Peyer's patch (tissue), 4 donors: ENCODE results near the gene ATP8B4. TPM values are rescaled to one million over a fixed set of nuclear protein-coding genes. Genes with fewer than 3 reads are reported as not detected.

Experiments used
- DNase-seq, 3 donors: peaks; one replicate each; pipeline ENCODE4 v3.0.0-alpha.2; 2017 to 2019
- H3K27ac ChIP-seq, 4 donors: fragments of 200-600 bp; sonication (generic); one replicate each; pipeline ENCODE4 v1.5.1; 2016 to 2019
- H3K27me3 ChIP-seq, 2 donors: fragments of 200-600 bp; sonication (generic); one replicate each; pipeline ENCODE4 v1.5.1; 2019
- H3K36me3 ChIP-seq, 3 donors: fragments of 200-600 bp; sonication (generic); one replicate each; pipeline ENCODE4 v1.5.1; 2016 to 2019
- H3K4me1 ChIP-seq, 4 donors: fragments of 200-600 bp; sonication (generic); one replicate each; pipeline ENCODE4 v1.5.1; 2016 to 2019
- H3K4me3 ChIP-seq, 4 donors: fragments of 200-600 bp; sonication (generic); 1 replicate in 3 of 4; 2 replicates in 1 of 4; pipeline ENCODE4 v1.5.1; 2016 to 2019; ENCODE audit warnings: mild to moderate bottlenecking in 1 of 4
- H3K9me3 ChIP-seq, 4 donors: fragments of 200-600 bp; sonication (generic); one replicate each; pipeline ENCODE4 v1.5.1; 2016 to 2019; ENCODE audit warnings: mild to moderate bottlenecking in 1 of 4
- CTCF ChIP-seq, 6 experiments: fragments of 450-650 bp in 4 of 6; fragments of 200-600 bp in 2 of 6; sonication (generic) in 1 of 6; IDR thresholded peaks; one replicate each; pipeline ENCODE4 v1.5.1; 2017 to 2019; ENCODE audit warnings: antibody characterized with exemption in 6 of 6, mild to moderate bottlenecking in 3 of 6, moderate library complexity in 1 of 6
- POLR2A ChIP-seq, 2 donors: fragments of 450-650 bp; IDR thresholded peaks; one replicate each; pipeline ENCODE4 v1.5.1; 2017; ENCODE audit warnings: antibody characterized with exemption in 2 of 2, mild to moderate bottlenecking in 2 of 2, moderate library complexity in 2 of 2
- total RNA-seq, 4 donors: library from RNA; depleted of rRNA; stranded (reverse); fragments of >200 nt; gene quantifications; one replicate each; pipeline ENCODE4 v1.1.0, GENCODE V29; 2016

ATP8B4 gene
- total RNA-seq, 4 donors from 2014 or later: 1.4 to 13.2 (median 8.7) TPM

GRCh38 chr15:49865925-49866757 is 252.9 kb downstream of the ATP8B4 start:
- H3K27me3 ChIP-seq: no peaks in the 10 kb centered on the region

GRCh38 chr15:49864251-49864650 is 254.8 kb downstream of the ATP8B4 start:
- TF ChIP-seq CTCF (IDR thresholded peaks at IDR 0.05) (no peak), POLR2A (IDR thresholded peaks at IDR 0.05) (no peak)
- Histone ChIP-seq H3K27me3 (no peaks in the 10 kb centered on the region), H3K4me3 (no peak overlapping the region), H3K4me1 (no peaks in the 10 kb centered on the region), H3K36me3 (no peaks in the 10 kb centered on the region), H3K27ac (peak overlapping the region in 1 of 4 donors; percentile 35), H3K9me3 (no peaks in the 10 kb centered on the region)
- no peak for DNase-seq

More at GRCh38 chr15:49865925-49866757, 252.9 kb downstream of the ATP8B4 start:
- Histone ChIP-seq H3K4me1 (no peaks in the 10 kb centered on the region), H3K36me3 (no peaks in the 10 kb centered on the region), H3K4me3 (no peak overlapping the region), H3K9me3 (no peaks in the 10 kb centered on the region), H3K27ac (no peak overlapping the region)
- DNase-seq: no peak
- TF ChIP-seq POLR2A (IDR thresholded peaks at IDR 0.05): no peak
- no peak for TF ChIP-seq CTCF (IDR thresholded peaks at IDR 0.05)

- no peaks in the 10 kb centered on the region for H3K36me3 ChIP-seq
- H3K27me3 ChIP-seq: no peaks in the 10 kb centered on the region
- H3K9me3 ChIP-seq: no peaks in the 10 kb centered on the region
- H3K4me3 ChIP-seq: no peak overlapping the region
- H3K27ac ChIP-seq: peak overlapping the region in 3 of 4 donors; percentile 20 to 45 (median 35)
- H3K4me1 ChIP-seq: no peaks in the 10 kb centered on the region
- TF ChIP-seq POLR2A (IDR thresholded peaks at IDR 0.05) (no peak), CTCF (IDR thresholded peaks at IDR 0.05) (no peak)
- DNase-seq: no peak
These were observed 255.4 kb downstream of the ATP8B4 start for GRCh38 chr15:49863431-49864224.

GRCh38 chr15:49860101-49860500 is 258.9 kb downstream of the ATP8B4 start:
- no peak overlapping the region for H3K27ac ChIP-seq
- no peak for DNase-seq

More at GRCh38 chr15:49860101-49860500, 258.9 kb downstream of the ATP8B4 start:
- H3K4me3 ChIP-seq: no peak overlapping the region
- no peaks in the 10 kb centered on the region for H3K4me1 ChIP-seq
- H3K36me3 ChIP-seq: no peaks in the 10 kb centered on the region
- TF ChIP-seq CTCF (IDR thresholded peaks at IDR 0.05) (no peak), POLR2A (IDR thresholded peaks at IDR 0.05) (no peak)
- no peaks in the 10 kb centered on the region for H3K9me3 ChIP-seq
- H3K27me3 ChIP-seq: no peaks in the 10 kb centered on the region
